ENCODE results near the gene CACNB2. TPM values are rescaled to one million over a fixed set of nuclear protein-coding genes. Genes with fewer than 3 reads are reported as not detected.

Gene CACNB2
- total RNA-seq, 1 experiment from 2014 or later: not detected

DNA sequence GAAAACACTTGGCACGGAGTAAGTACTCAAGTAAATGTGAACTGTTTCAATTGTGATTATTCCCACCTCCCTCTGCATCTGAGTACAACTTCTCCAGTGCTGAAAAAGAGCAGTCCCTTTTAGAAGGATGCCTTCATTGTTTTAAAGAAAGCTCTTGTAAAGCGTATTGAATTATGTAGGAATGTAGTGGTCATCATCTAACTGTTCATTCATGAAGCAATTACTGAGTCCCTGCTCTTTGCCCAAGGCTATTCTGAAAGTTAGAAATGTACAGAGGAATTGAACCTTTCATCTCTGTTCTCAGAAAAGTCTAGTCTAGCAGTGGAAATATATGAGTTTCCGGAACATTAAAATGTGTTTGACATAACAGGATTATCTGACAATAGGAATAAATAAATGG, 127.8 kb downstream of the CACNB2 start:
- Mint-ChIP-seq H3K27ac (ENCODE audit: unreplicated experiment) (no peak overlapping the region), H3K4me3 (ENCODE audit: low read depth, unreplicated experiment) (no peak overlapping the region), H3K27me3 (ENCODE audit: unreplicated experiment) (no peaks in the 10 kb centered on the region), H3K4me1 (ENCODE audit: low read depth, unreplicated experiment) (no peaks in the 10 kb centered on the region), H3K36me3 (ENCODE audit: insufficient read depth, unreplicated experiment) (no peaks in the 10 kb centered on the region), H3K9me3 (ENCODE audit: low read depth, unreplicated experiment) (no peaks in the 10 kb centered on the region)
- TF ChIP-seq, protein P1, sequence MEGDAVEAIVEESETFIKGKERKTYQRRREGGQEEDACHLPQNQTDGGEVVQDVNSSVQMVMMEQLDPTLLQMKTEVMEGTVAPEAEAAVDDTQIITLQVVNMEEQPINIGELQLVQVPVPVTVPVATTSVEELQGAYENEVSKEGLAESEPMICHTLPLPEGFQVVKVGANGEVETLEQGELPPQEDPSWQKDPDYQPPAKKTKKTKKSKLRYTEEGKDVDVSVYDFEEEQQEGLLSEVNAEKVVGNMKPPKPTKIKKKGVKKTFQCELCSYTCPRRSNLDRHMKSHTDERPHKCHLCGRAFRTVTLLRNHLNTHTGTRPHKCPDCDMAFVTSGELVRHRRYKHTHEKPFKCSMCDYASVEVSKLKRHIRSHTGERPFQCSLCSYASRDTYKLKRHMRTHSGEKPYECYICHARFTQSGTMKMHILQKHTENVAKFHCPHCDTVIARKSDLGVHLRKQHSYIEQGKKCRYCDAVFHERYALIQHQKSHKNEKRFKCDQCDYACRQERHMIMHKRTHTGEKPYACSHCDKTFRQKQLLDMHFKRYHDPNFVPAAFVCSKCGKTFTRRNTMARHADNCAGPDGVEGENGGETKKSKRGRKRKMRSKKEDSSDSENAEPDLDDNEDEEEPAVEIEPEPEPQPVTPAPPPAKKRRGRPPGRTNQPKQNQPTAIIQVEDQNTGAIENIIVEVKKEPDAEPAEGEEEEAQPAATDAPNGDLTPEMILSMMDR (IDR thresholded peaks at IDR 0.05; ENCODE audit: unreplicated experiment): no peak
- no peak for DNase-seq
- CTCF ChIA-PET: no interaction called here
- intact Hi-C loops (cut with micrococcal nuclease; ENCODE audit: unreplicated experiment): no loop called here
- BruUV-seq (replicated peaks): no TSS peak

DNA sequence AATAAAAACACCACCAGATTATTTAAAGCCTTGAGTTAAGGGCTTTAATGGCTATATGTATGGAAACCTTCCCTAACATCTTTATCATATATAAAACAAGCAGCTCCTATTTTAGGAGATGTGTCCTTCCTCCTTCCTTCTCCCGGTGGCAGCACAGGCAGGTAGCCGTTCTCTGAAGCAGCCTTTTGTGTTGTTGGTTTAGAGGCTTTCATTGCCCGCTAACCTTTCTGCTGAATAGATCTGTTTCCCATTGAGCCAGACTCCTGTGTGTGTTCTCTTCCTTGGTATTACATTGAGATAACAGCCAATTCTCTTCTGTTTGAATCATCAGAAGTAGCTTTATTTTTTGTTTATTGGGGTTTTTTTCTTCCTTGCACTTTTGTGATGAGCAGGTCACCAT, 131.3 kb downstream of the CACNB2 start:
- Mint-ChIP-seq H3K4me1 (ENCODE audit: low read depth, unreplicated experiment) (no peaks in the 10 kb centered on the region), H3K27ac (ENCODE audit: unreplicated experiment) (no peak overlapping the region), H3K36me3 (ENCODE audit: insufficient read depth, unreplicated experiment) (no peaks in the 10 kb centered on the region), H3K9me3 (ENCODE audit: low read depth, unreplicated experiment) (no peaks in the 10 kb centered on the region), H3K4me3 (ENCODE audit: low read depth, unreplicated experiment) (no peak overlapping the region), H3K27me3 (ENCODE audit: unreplicated experiment) (no peaks in the 10 kb centered on the region)
- no TSS peak for BruUV-seq (replicated peaks)
- intact Hi-C loops (cut with micrococcal nuclease; ENCODE audit: unreplicated experiment): no loop called here
- DNase-seq: no peak
- TF ChIP-seq, protein P1 (IDR thresholded peaks at IDR 0.05; ENCODE audit: unreplicated experiment): no peak
- CTCF ChIA-PET: no interaction called here

DNA sequence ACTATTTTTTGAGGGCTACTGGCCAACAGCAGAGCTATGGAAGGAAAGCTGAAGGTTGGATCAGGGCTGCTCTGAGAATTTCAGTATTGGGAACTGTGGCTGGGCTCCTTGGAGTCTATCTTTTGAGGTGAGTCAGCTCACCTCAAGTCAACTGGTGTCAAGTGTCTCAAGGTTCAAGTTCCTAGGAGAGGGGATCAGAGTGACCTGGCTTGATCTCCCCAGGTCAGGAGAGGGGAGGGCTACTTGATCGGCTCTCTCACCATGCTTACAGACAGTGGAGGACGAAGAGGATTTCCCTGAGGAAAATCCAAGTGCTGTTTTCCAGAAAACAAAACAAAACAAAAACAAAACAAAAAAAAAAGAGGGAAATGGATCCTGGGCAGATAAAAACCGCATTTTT, 132.8 kb downstream of the CACNB2 start:
- H3K4me3 Mint-ChIP-seq (ENCODE audit: low read depth, unreplicated experiment): no peak overlapping the region

DNA sequence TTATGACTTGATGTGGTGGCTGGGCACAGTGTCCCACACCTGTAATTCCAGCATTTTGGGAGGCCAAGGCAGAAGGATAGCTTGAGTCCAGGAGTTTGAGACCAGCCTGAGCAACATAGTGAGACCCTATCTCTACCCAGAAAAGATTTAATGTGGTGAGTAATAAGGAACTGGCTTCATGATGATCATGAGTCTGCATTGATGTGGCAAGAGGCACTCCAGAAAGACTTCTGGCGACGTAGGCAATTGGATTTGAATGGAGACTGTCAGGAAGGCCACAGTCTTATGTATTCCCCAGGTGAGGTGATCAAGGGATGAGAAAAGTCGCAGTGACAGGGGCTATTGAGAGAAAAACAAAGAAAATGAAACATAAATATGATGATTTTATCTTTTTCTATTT, 138.0 kb downstream of the CACNB2 start:
- no peaks in the 10 kb centered on the region for H3K9me3 Mint-ChIP-seq (ENCODE audit: low read depth, unreplicated experiment)
- H3K4me1 Mint-ChIP-seq (ENCODE audit: low read depth, unreplicated experiment): no peaks in the 10 kb centered on the region
- no TSS peak for BruUV-seq (replicated peaks)
- no peak for DNase-seq
- TF ChIP-seq, protein P1 (IDR thresholded peaks at IDR 0.05; ENCODE audit: unreplicated experiment): no peak
- intact Hi-C loops (cut with micrococcal nuclease; ENCODE audit: unreplicated experiment): no loop called here
- H3K27ac Mint-ChIP-seq (ENCODE audit: unreplicated experiment): no peak overlapping the region
- no peaks in the 10 kb centered on the region for H3K27me3 Mint-ChIP-seq (ENCODE audit: unreplicated experiment)
- H3K36me3 Mint-ChIP-seq (ENCODE audit: insufficient read depth, unreplicated experiment): no peaks in the 10 kb centered on the region
- no peak overlapping the region for H3K4me3 Mint-ChIP-seq (ENCODE audit: low read depth, unreplicated experiment)
- CTCF ChIA-PET: no interaction called here

More for the DNA sequence above, 132.8 kb downstream of the CACNB2 start:
- no peak overlapping the region for H3K27ac Mint-ChIP-seq (ENCODE audit: unreplicated experiment)
- no TSS peak for BruUV-seq (replicated peaks)
- no peaks in the 10 kb centered on the region for H3K9me3 Mint-ChIP-seq (ENCODE audit: low read depth, unreplicated experiment)
- H3K4me1 Mint-ChIP-seq (ENCODE audit: low read depth, unreplicated experiment): no peaks in the 10 kb centered on the region
- H3K36me3 Mint-ChIP-seq (ENCODE audit: insufficient read depth, unreplicated experiment): no peaks in the 10 kb centered on the region
- intact Hi-C loops (cut with micrococcal nuclease; ENCODE audit: unreplicated experiment): no loop called here
- DNase-seq: no peak
- CTCF ChIA-PET: interaction anchor here (0.5 kb wide), 1 partner anchor 23 kb away, joined by 5 read pairs; no protein-coding TSS in a partner anchor
- TF ChIP-seq, protein P1 (IDR thresholded peaks at IDR 0.05; ENCODE audit: unreplicated experiment): no peak
- H3K27me3 Mint-ChIP-seq (ENCODE audit: unreplicated experiment): no peaks in the 10 kb centered on the region

Measured in Calu3 (cell line).